ENCODE measurements around the gene OTUD4. TPM values are rescaled to one million over a fixed set of nuclear protein-coding genes. Genes with fewer than 3 reads are reported as not detected.
A peak's percentile ranks its signal among the peaks of the same experiment; 100 is the strongest.

OTUD4 gene
- total and polyA plus RNA-seq, 5 experiments from 2014 or later = 14.7 to 61.8 (median 17.9) TPM

DNA sequence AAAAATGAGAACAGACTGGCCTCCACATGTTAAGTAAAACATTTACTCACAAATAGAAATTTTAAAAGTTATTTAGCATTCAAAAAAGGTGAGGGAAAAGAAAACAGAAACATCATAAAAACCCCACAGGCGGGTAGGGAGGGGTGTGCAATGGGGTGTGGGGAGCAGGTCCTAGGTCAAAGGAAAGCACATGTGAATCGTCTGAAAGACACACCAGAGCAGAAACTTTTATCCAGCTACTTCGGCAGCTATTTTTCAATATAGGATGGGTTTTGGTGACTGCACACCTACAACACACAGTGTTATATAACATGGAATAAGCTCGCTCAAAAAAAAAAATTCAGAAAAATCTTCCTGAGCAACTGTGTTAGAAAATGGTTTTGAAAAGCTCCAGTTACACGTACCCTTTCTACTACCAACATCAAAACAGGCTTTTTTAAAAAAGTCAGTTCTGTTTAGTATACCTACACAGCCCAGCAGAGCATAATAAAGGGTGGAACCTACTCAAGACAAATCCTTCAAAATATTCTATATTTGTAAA, 1.6 kb downstream of the OTUD4 start:
- Mint-ChIP-seq H3K4me3 (peak overlapping the region; percentile 83 to 96 (median 92)), H3K27me3 (peaks cover 0 to 2% (median 0%) of the 10 kb centered on the region in 5 donors), H3K9me3 (no peaks in the 10 kb centered on the region), H3K36me3 (peaks cover 0 to 11% (median 9%) of the 10 kb centered on the region in 3 donors), H3K4me1 (peaks cover 27 to 61% (median 47%) of the 10 kb centered on the region in 4 donors), H3K27ac (peak overlapping the region; percentile 75 to 98 (median 96))
- ATAC-seq (peak in 1 of 2 donors; percentile 5), DNase-seq (peak in 3 of 10 donors; percentile 26 to 42 (median 35))
- POLR2A ChIA-PET = interaction anchor here (0.8 to 4.0 kb wide), 7 partner anchors 8 to 758 kb away, joined by 3 to 23 read pairs (median 4); partner anchors contain the start of genes ABCE1, ANAPC10 and MMAA

DNA sequence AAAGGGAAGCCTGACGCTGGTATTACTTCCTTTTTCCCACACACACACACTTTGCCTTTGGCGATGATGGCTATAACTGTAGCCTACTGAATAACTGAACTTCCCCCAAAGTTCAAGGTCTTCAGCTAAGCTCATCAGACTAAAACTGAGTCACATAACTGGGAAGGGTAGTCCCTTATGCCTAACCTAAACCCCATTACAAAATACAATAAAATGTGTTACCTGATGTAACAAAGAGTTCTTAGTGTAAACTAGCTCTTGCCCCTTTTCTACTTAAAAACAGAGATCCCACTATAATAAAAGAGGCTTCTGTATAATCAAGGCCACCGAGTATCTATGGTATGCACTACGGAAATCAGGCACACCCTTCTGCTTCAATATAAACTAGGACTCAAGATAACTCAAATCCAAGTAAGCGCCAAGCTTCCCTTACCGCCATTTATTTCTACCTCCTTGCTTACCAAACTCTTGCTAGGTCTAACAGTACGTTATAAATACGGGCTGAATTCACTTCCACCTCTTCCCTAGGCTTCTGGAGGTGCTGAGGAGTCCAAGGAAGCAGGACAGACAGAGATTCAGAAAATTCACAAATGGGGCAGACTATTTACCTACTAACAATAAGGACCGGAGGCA, 2.4 kb downstream of the OTUD4 start:
- H3K27me3 Mint-ChIP-seq = peaks cover 0 to 2% (median 0%) of the 10 kb centered on the region in 5 donors
- H3K36me3 Mint-ChIP-seq = peaks cover 0 to 18% (median 12%) of the 10 kb centered on the region in 3 donors
- DNase-seq (peak in 1 of 10 donors; percentile 0), ATAC-seq (no peak)
- POLR2A ChIA-PET = interaction anchor here (0.8 to 4.0 kb wide), 6 partner anchors 8 to 759 kb away, joined by 3 to 23 read pairs (median 5); partner anchors contain the start of genes ABCE1, ANAPC10 and MMAA
- H3K4me1 Mint-ChIP-seq = peaks cover 29 to 66% (median 51%) of the 10 kb centered on the region in 4 donors
- no peaks in the 10 kb centered on the region for H3K9me3 Mint-ChIP-seq
- H3K4me3 Mint-ChIP-seq = peak overlapping the region; percentile 83 to 96 (median 92)
- peak overlapping the region; percentile 75 to 98 (median 96) for H3K27ac Mint-ChIP-seq

- Mint-ChIP-seq H3K4me1 (peaks cover 31 to 70% (median 53%) of the 10 kb centered on the region in 4 donors), H3K9me3 (no peaks in the 10 kb centered on the region), H3K36me3 (peaks cover 0 to 23% (median 16%) of the 10 kb centered on the region in 3 donors), H3K4me3 (peak overlapping the region; percentile 83 to 96 (median 92)), H3K27me3 (peaks cover 0 to 2% (median 0%) of the 10 kb centered on the region in 5 donors), H3K27ac (peak overlapping the region in 9 of 10 donors; percentile 3 to 98 (median 95))
- ATAC-seq = no peak
- POLR2A ChIA-PET = interaction anchor here (0.8 to 4.0 kb wide), 4 partner anchors 9 to 442 kb away, joined by 3 to 23 read pairs (median 11); partner anchors contain the start of genes ABCE1, ANAPC10 and MMAA
- DNase-seq = no peak
Measured at GRCh38 chr4:145177511-145177905, 2.9 kb downstream of the OTUD4 start.

- peak in 2 of 10 donors; percentile 2 to 12 for DNase-seq
- H3K27ac Mint-ChIP-seq = peak overlapping the region; percentile 3 to 98 (median 77)
- peak overlapping the region; percentile 83 to 96 (median 92) for H3K4me3 Mint-ChIP-seq
- POLR2A ChIA-PET = interaction anchor here (3.2 kb wide), 1 partner anchor 78 kb away, joined by 23 read pairs; the partner anchor contains the start of genes ABCE1 and ANAPC10
- H3K9me3 Mint-ChIP-seq = no peaks in the 10 kb centered on the region
- ATAC-seq = no peak
- peaks cover 0 to 2% (median 0%) of the 10 kb centered on the region in 5 donors for H3K27me3 Mint-ChIP-seq
- H3K4me1 Mint-ChIP-seq = peaks cover 33 to 70% (median 57%) of the 10 kb centered on the region in 4 donors
- peaks cover 0 to 28% (median 19%) of the 10 kb centered on the region in 3 donors for H3K36me3 Mint-ChIP-seq
Measured at GRCh38 chr4:145176641-145177432, 3.6 kb downstream of the OTUD4 start.

DNA sequence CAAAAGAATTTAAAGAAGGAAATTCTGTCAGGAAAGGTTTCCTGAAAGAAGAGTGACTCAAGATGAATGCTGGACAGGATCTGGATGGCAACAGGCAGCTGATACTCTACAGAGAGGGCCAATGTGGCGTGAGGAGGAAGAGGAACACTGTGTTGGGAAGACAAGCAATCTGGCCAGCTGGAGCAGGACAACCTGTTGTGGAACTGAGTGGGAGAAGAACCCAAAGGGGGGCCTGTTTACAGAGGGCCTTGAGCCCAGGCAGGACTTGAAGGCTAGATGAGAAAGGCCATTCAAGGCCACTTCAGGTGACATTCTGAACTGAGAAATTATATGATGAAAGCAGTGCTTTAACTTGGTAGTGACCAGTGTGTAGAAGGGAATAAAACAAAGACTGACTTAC, 8.5 kb downstream of the OTUD4 start:
- POLR2A ChIA-PET = no interaction called here

GRCh38 chr4:145170223-145170622, 10.2 kb downstream of the OTUD4 start:
- Mint-ChIP-seq H3K9me3 (no peaks in the 10 kb centered on the region), H3K36me3 (peaks cover 4 to 74% (median 25%) of the 10 kb centered on the region in 3 donors), H3K4me1 (peaks cover 21 to 44% (median 40%) of the 10 kb centered on the region in 4 donors), H3K4me3 (no peak overlapping the region), H3K27ac (peak overlapping the region in 5 of 10 donors; percentile 16 to 74 (median 56)), H3K27me3 (no peaks in the 10 kb centered on the region)
- ATAC-seq (no peak), DNase-seq (no peak)
- POLR2A ChIA-PET = interaction anchor here (1.2 kb wide), 1 partner anchor 9 kb away, joined by 6 read pairs; no protein-coding TSS in a partner anchor

More for the DNA sequence above, 8.5 kb downstream of the OTUD4 start:
- H3K4me3 Mint-ChIP-seq = peak overlapping the region in 1 of 10 donors; percentile 39
- no peaks in the 10 kb centered on the region for H3K27me3 Mint-ChIP-seq
- H3K9me3 Mint-ChIP-seq = no peaks in the 10 kb centered on the region
- H3K36me3 Mint-ChIP-seq = peaks cover 4 to 64% (median 25%) of the 10 kb centered on the region in 3 donors
- DNase-seq (no peak), ATAC-seq (no peak)
- H3K27ac Mint-ChIP-seq = peak overlapping the region in 1 of 10 donors; percentile 60
- H3K4me1 Mint-ChIP-seq = peaks cover 21 to 55% (median 48%) of the 10 kb centered on the region in 4 donors

DNA sequence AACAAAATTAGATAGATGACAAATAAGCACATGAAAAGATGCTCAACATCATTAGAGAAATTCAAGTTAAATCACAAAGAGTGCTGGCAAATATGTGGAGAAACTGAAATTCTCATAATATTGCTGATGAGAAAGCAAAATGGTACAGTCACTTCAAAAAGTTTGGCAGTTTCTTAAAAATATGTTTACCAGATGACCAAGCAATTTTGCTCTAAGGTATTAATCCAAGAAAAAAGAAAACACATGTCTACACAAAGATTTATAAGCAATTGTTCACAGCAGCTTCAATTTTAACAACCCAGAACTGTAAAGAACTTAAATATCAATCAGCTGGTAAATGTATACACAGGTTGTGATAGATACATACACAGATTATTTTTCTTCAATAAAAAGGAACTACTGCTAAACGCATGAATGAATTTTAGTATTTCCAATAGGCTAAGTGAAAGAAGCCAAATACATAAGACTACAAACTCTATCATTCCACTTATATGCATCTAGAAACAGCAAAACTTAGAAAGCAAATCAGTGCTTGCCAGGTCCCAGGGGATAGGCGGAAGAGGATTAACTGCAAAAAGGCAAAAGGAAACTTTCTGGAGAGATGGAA, 11.7 kb downstream of the OTUD4 start:
- Mint-ChIP-seq H3K9me3 (no peaks in the 10 kb centered on the region), H3K4me3 (no peak overlapping the region), H3K27ac (peak overlapping the region in 3 of 10 donors; percentile 5 to 16 (median 15)), H3K4me1 (peaks cover 10 to 33% (median 27%) of the 10 kb centered on the region in 4 donors), H3K36me3 (peaks cover 4 to 69% (median 16%) of the 10 kb centered on the region in 3 donors), H3K27me3 (no peaks in the 10 kb centered on the region)
- DNase-seq (no peak), ATAC-seq (no peak)
- POLR2A ChIA-PET = no interaction called here

DNA sequence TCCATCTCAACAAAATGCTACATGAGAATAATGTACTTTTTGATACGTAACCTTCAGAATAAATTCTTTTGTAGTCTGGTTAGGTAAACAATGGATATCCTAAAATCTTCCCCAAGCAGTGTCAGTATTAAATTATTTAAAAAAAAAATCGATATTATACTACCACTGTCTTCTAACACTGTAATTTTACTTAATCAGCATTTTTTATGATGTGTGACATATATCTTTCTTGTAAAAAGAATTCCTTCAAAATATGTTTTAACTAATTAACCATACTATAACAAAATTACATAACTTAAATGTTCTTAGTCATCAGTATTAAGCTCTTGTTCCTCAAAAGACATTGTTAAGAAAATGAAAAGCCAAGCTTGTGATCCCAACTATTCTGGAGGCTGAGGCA, 12.5 kb downstream of the OTUD4 start:
- no peak overlapping the region for H3K4me3 Mint-ChIP-seq

GRCh38 chr4:145161549-145161948, 18.8 kb downstream of the OTUD4 start:
- peaks cover 0 to 9% (median 2%) of the 10 kb centered on the region in 4 donors for H3K4me1 Mint-ChIP-seq
- no peak for ATAC-seq
- H3K27ac Mint-ChIP-seq = peak overlapping the region in 2 of 10 donors; percentile 12 to 82
- H3K36me3 Mint-ChIP-seq = peaks cover 0 to 80% (median 3%) of the 10 kb centered on the region in 3 donors
- no peaks in the 10 kb centered on the region for H3K27me3 Mint-ChIP-seq
- no peak overlapping the region for H3K4me3 Mint-ChIP-seq
- no peak for DNase-seq
- POLR2A ChIA-PET = interaction anchor here (1.1 kb wide), 1 partner anchor 458 kb away, joined by 3 read pairs; the partner anchor contains the start of gene MMAA
- H3K9me3 Mint-ChIP-seq = no peaks in the 10 kb centered on the region

More for the DNA sequence above, 12.5 kb downstream of the OTUD4 start:
- Mint-ChIP-seq H3K27ac (peak overlapping the region in 1 of 10 donors; percentile 17), H3K36me3 (peaks cover 4 to 69% (median 12%) of the 10 kb centered on the region in 3 donors), H3K9me3 (no peaks in the 10 kb centered on the region), H3K4me1 (peaks cover 7 to 28% (median 21%) of the 10 kb centered on the region in 4 donors), H3K27me3 (no peaks in the 10 kb centered on the region)
- POLR2A ChIA-PET = no interaction called here
- no peak for ATAC-seq
- no peak for DNase-seq

- H3K27me3 Mint-ChIP-seq = no peaks in the 10 kb centered on the region
- ATAC-seq = no peak
- no peak overlapping the region for H3K4me3 Mint-ChIP-seq
- POLR2A ChIA-PET = interaction anchor here (1.1 kb wide), 1 partner anchor 10 kb away, joined by 3 read pairs; no protein-coding TSS in a partner anchor
- peaks cover 0 to 13% (median 6%) of the 10 kb centered on the region in 4 donors for H3K4me1 Mint-ChIP-seq
- H3K36me3 Mint-ChIP-seq = peaks cover 0 to 93% (median 10%) of the 10 kb centered on the region in 3 donors
- peak overlapping the region in 1 of 10 donors; percentile 57 for H3K27ac Mint-ChIP-seq
- H3K9me3 Mint-ChIP-seq = no peaks in the 10 kb centered on the region
- no peak for DNase-seq
Measured at GRCh38 chr4:145156986-145157385, 23.4 kb downstream of the OTUD4 start.

DNA sequence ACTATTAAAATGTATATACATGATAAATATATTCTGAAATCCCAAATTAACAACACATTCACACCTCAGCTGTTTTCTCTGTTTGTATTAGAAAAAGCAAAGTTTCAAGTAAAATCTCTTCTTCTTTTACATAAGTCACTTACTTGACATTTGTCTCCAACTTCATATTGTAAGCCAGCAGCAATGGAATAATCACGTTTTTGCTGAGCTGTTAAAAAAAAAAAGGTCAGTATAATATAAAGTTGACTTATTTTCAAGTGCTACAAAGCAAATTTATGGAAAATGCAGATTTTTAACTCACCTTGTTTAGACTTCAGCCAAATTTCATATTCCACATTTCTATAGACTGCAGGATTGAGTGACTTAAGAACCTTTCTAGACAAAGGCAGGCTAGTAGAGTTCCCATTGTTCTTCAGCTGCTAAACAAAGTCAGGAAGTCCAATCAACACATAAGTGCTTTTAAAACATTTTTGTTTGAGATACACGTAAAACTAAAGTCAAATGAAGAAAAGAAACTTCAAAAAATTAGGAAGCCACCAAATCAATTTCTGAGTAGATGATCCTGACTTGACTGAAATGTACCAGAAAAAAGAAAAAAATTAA, 25.0 kb downstream of the OTUD4 start:
- H3K27me3 Mint-ChIP-seq = no peaks in the 10 kb centered on the region
- ATAC-seq = no peak
- peaks cover 0 to 91% (median 8%) of the 10 kb centered on the region in 3 donors for H3K36me3 Mint-ChIP-seq
- no peak for DNase-seq
- peaks cover 0 to 11% (median 6%) of the 10 kb centered on the region in 4 donors for H3K4me1 Mint-ChIP-seq
- no peak overlapping the region for H3K27ac Mint-ChIP-seq
- no peaks in the 10 kb centered on the region for H3K9me3 Mint-ChIP-seq
- POLR2A ChIA-PET = interaction anchor here (0.6 kb wide), 1 partner anchor 74 kb away, joined by 3 read pairs; no protein-coding TSS in a partner anchor
- H3K4me3 Mint-ChIP-seq = no peak overlapping the region

Measured in naive thymus-derived CD8-positive, alpha-beta T cell (primary cell).